H1 (cell line): ENCODE data around the gene NUBPL. TPM values are rescaled to one million over a fixed set of nuclear protein-coding genes. Genes with fewer than 3 reads are reported as not detected.

Source experiments
- ATF3 ChIP-seq: IDR thresholded peaks from 2 replicates; pipeline ENCODE4 v1.6.1; 2011; ENCODE audit warnings: low read depth, mild to moderate bottlenecking, low read length; ENCODE audit not compliant: insufficient read depth
- CHD7 ChIP-seq: fragments of 300-600 bp; sonication (generic); IDR thresholded peaks from 2 replicates; pipeline ENCODE4 v1.7.1; 2012; ENCODE audit warnings: low read length, moderate library complexity, mild to moderate bottlenecking, inconsistent platforms; ENCODE audit not compliant: insufficient replicate concordance
- CTBP2 ChIP-seq: IDR thresholded peaks from 2 replicates; pipeline ENCODE4 v1.7.0; 2011; ENCODE audit warnings: borderline replicate concordance, mild to moderate bottlenecking, moderate library complexity, mixed read lengths, low read length; ENCODE audit not compliant: insufficient read depth, insufficient read length
- FOSL1 ChIP-seq: IDR thresholded peaks from 2 replicates; pipeline ENCODE4 v1.6.1; 2011; ENCODE audit warnings: mild to moderate bottlenecking, low read depth, low read length, moderate library complexity; ENCODE audit not compliant: insufficient read depth
- PHF8 ChIP-seq: fragments of 200-600 bp; sonication (generic); conservative IDR thresholded peaks from 2 replicates; pipeline ENCODE4 v1.7.1; 2012; ENCODE audit warnings: low read depth, mild to moderate bottlenecking, inconsistent platforms, low read length, moderate library complexity
- POU5F1 ChIP-seq: IDR thresholded peaks from 2 replicates; pipeline ENCODE4 v1.6.1; 2011; ENCODE audit warnings: low read depth, mild to moderate bottlenecking, low read length, moderate library complexity
- SIRT6 ChIP-seq: IDR thresholded peaks from one replicate; pipeline ENCODE4 v1.7.1; 2012; ENCODE audit warnings: low read length, inconsistent platforms
- SIX5 ChIP-seq: IDR thresholded peaks from 2 replicates; pipeline ENCODE4 v1.6.1; 2011; ENCODE audit warnings: mild to moderate bottlenecking, low read depth, low read length
- polyA plus RNA-seq, 7 experiments: library from polyadenylated mRNA; depleted of rRNA in 3 of 7; stranded (reverse) in 5 of 7; unstranded in 2 of 7; fragments of >200 nt in 5 of 7; fragments of 200-250 nt in 2 of 7; gene quantifications; 1 replicate in 5 of 7; 2 replicates in 1 of 7; 4 replicates in 1 of 7; pipeline versions ENCODE4 v1.2.1 to v1.2.3, GENCODE V29; 2011 to 2013; ENCODE audit warnings: missing spikeins in 2 of 7, mixed read lengths in 2 of 7
- total RNA-seq: library from RNA; stranded (reverse); fragmentation: NEBNext Ultra II Directional; extraction: Animal tissue kit (Norgen Biotek cat#: 25700); gene quantifications from 2 replicates; pipeline ENCODE4 v1.2.1, GENCODE V29; 2021

NUBPL gene
- total and polyA plus RNA-seq, 2 of the 8 experiments (the other 6 are each of a cell fraction or from before 2014, with no cell fraction given): 1.6 to 6.8 TPM

DNA sequence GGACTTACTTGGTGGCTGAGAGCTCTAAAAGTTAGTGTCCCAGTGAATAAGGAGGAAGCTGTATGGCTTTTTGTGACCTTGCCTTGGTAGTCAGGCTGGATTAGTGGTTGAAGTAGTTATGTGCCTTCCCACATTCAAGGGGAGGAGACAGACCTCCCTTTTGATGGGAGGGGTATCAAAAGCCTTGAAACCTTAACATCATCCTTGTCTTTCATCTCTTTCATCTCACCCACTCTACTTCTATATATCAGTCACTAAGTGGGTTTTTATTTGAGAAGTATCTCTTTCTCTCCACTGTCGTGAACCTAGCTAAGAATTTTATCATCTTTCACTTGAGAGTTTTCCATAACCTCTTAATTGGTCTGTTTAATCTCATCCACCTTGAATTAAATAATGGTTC, 15.7 kb downstream of the NUBPL start (continued):
- TF ChIP-seq CHD7 (no peak), SIRT6 (no peak), SIX5 (no peak), FOSL1 (no peak), CTBP2 (no peak), POU5F1 (no peak), ATF3 (no peak), PHF8 (no peak)
